MM.1S (cell line): ENCODE data around the gene PINLYP.

Experiments used
- EZH2 ChIP-seq: fragments of 300-600 bp; sonication (generic); optimal IDR thresholded peaks from 2 replicates; pipeline ENCODE3; 2017; ENCODE audit warnings: low read depth, mild to moderate bottlenecking, antibody characterized with exemption, low read length, mixed read lengths
- TF ChIP-seq, protein P1 (sequence below): fragments of 300-600 bp; sonication (generic); IDR thresholded peaks from 2 replicates; pipeline ENCODE4 v1.5.1; 2016; ENCODE audit warnings: antibody characterized with exemption, low read length, mixed read lengths

DNA sequence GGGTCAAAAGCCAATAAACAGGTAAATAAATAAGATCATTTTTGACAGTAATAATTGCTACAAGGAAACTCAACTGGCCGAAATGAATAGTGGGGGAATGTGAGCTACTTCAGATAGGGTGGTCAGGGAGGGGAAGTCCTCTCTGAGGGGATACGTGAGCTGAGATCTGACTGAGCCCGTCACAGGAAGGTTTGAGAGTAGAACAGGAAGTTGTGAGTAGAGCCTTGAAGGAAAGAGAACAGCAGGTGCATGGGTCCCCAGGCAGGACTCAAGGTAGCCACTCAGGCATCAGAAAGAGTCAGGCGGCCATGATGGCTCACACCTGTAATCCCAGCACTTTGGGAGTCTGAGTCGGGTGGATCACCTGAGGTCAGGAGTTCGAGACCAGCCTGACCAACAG, 14.1 kb downstream of the PINLYP start:
- TF ChIP-seq, protein P1, sequence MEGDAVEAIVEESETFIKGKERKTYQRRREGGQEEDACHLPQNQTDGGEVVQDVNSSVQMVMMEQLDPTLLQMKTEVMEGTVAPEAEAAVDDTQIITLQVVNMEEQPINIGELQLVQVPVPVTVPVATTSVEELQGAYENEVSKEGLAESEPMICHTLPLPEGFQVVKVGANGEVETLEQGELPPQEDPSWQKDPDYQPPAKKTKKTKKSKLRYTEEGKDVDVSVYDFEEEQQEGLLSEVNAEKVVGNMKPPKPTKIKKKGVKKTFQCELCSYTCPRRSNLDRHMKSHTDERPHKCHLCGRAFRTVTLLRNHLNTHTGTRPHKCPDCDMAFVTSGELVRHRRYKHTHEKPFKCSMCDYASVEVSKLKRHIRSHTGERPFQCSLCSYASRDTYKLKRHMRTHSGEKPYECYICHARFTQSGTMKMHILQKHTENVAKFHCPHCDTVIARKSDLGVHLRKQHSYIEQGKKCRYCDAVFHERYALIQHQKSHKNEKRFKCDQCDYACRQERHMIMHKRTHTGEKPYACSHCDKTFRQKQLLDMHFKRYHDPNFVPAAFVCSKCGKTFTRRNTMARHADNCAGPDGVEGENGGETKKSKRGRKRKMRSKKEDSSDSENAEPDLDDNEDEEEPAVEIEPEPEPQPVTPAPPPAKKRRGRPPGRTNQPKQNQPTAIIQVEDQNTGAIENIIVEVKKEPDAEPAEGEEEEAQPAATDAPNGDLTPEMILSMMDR = no peak
- no peak for TF ChIP-seq EZH2
